T-helper 17 cell (primary cell): ENCODE data around the gene TMEM176B. TPM values are rescaled to one million over a fixed set of nuclear protein-coding genes. Genes with fewer than 3 reads are reported as not detected.
"Not testable (repeated sequence)": the region's sequence is repeated elsewhere in the genome, so short reads cannot be mapped to it uniquely, and the experiment has no call there.

ENCODE experiments used
- ATAC-seq: fragments of 150-1000 bp; cut with Tn5 transposase; 2 replicates; pipeline ENCODE4 v1.10.0; 2021; ENCODE audit warnings: mild to moderate bottlenecking, moderate library complexity
- DNase-seq, 3 donors: peaks; one replicate each; pipeline versions ENCODE4 v3.0.0 to v3.0.0-alpha.2; 2020 to 2021
- H3K9me3 ChIP-seq: one replicate; pipeline ENCODE4 v1.7.0; 2013; ENCODE audit warnings: low read length, mild to moderate bottlenecking; ENCODE audit not compliant: control insufficient read depth, poor library complexity, severe bottlenecking
- H3K27ac Mint-ChIP-seq: one replicate; pipeline ENCODE4 v1.8.0; 2022; ENCODE audit warnings: mild to moderate bottlenecking, moderate library complexity, mixed read lengths
- H3K27me3 Mint-ChIP-seq: one replicate; pipeline ENCODE4 v1.8.0; 2022; ENCODE audit warnings: mixed read lengths
- H3K36me3 Mint-ChIP-seq: one replicate; pipeline ENCODE4 v1.8.0; 2022; ENCODE audit warnings: low read depth, mixed read lengths
- H3K4me1 Mint-ChIP-seq: one replicate; pipeline ENCODE4 v1.8.0; 2022; ENCODE audit warnings: mild to moderate bottlenecking, mixed read lengths
- H3K4me3 Mint-ChIP-seq: one replicate; pipeline ENCODE4 v1.8.0; 2022; ENCODE audit warnings: mild to moderate bottlenecking, moderate library complexity, mixed read lengths
- total RNA-seq, 4 donors: library from RNA in 2 of 4; stranded (reverse) in 2 of 4; gene quantifications; one replicate each; pipeline ENCODE4 v1.2.3 and lab custom pipeline; 2022 to 2026

The TMEM176B gene
- total RNA-seq, 2 donors from 2014 or later: not detected

DNA sequence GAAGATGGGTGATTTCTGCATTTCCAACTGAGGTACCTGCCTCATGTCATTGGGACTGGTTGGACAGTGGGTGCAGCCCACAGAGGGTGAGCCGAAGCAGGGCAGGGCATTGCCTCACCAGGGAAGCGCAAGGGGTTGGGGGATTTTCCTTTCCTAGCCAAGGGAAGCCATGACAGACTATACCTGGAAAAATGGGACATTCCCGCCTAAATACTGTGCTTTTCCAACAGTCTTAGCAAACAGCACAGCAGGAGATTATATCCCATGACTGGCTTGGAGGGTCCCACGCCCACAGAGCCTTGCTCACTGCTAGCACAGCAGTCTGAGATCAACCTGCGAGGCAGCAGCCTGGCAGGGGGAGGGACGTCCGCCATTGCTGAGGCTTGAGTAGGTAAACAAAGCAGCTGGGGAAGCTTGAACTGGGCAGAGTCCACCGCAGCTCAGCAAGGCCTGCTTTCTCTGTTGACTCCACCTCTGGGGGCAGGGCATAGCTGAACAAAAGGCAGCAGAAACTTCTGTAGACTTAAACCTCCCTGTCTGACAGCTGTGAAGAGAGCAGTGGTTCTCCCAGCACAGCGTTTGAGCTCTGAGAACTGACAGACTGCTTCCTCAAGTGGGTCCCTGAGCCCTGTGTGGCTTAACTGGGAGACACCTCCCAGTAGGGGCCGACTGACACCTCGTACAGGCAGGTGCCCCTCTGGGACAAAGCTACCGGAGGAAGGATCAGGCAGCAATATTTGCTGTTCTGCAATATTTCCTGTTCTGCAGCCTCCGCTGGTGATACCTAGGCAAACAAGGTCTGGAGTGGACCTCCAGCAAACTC is 7.7 kb upstream of the TMEM176B start:
- H3K9me3 ChIP-seq, H3K27ac Mint-ChIP-seq, H3K36me3 Mint-ChIP-seq, ATAC-seq, H3K4me3 Mint-ChIP-seq, DNase-seq, H3K4me1 Mint-ChIP-seq: not testable (repeated sequence)
- peaks cover 37% of the 10 kb centered on the region for H3K27me3 Mint-ChIP-seq

- peaks cover 2% of the 10 kb centered on the region for H3K4me1 Mint-ChIP-seq
- H3K9me3 ChIP-seq: peaks cover 5% of the 10 kb centered on the region
- peaks cover 2% of the 10 kb centered on the region for H3K36me3 Mint-ChIP-seq
- H3K4me3 Mint-ChIP-seq: no peak overlapping the region
- DNase-seq (no peak), ATAC-seq (no peak)
- H3K27ac Mint-ChIP-seq: no peak overlapping the region
- H3K27me3 Mint-ChIP-seq: peaks cover 46% of the 10 kb centered on the region
Observed at GRCh38 chr7:150806863-150807262, 6.7 kb upstream of the TMEM176B start.

GRCh38 chr7:150806454-150806853 is 6.3 kb upstream of the TMEM176B start:
- DNase-seq (no peak), ATAC-seq (no peak)
- H3K9me3 ChIP-seq: peaks cover 5% of the 10 kb centered on the region
- Mint-ChIP-seq H3K27ac (no peak overlapping the region), H3K4me3 (no peak overlapping the region), H3K36me3 (peaks cover 3% of the 10 kb centered on the region), H3K27me3 (peaks cover 46% of the 10 kb centered on the region), H3K4me1 (peaks cover 4% of the 10 kb centered on the region)

DNA sequence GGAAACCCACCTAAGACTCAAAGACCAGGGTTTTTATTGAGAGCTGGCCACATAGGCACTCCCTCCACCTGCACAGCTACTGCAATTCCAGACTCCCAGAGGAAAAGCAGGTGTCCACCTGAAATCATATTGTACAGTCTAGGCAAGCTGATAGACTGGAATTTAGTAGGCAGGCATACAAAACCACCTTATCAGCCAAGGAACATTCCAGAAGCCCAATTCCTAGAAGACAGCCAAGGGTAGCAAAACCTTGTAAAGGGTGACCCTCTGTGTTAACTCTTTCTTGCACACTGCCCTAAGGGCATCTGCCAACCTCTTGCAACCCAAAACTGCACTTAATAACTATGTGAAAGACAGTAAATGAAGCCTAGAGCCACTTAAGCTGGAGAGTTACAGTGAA is 5.7 kb upstream of the TMEM176B start:
- H3K9me3 ChIP-seq: peaks cover 5% of the 10 kb centered on the region
- Mint-ChIP-seq H3K4me1 (peaks cover 6% of the 10 kb centered on the region), H3K4me3 (no peak overlapping the region), H3K27ac (no peak overlapping the region), H3K27me3 (peaks cover 44% of the 10 kb centered on the region), H3K36me3 (peaks cover 3% of the 10 kb centered on the region)
- ATAC-seq: no peak
- DNase-seq: no peak

- peaks cover 34% of the 10 kb centered on the region for H3K27me3 Mint-ChIP-seq
- H3K27ac Mint-ChIP-seq: no peak overlapping the region
- no peak overlapping the region for H3K4me3 Mint-ChIP-seq
- ATAC-seq: no peak
- H3K9me3 ChIP-seq: peaks cover 5% of the 10 kb centered on the region
- peaks cover 3% of the 10 kb centered on the region for H3K36me3 Mint-ChIP-seq
- H3K4me1 Mint-ChIP-seq: peaks cover 6% of the 10 kb centered on the region
- DNase-seq: no peak
Observed at GRCh38 chr7:150804802-150805201, 4.6 kb upstream of the TMEM176B start.

DNA sequence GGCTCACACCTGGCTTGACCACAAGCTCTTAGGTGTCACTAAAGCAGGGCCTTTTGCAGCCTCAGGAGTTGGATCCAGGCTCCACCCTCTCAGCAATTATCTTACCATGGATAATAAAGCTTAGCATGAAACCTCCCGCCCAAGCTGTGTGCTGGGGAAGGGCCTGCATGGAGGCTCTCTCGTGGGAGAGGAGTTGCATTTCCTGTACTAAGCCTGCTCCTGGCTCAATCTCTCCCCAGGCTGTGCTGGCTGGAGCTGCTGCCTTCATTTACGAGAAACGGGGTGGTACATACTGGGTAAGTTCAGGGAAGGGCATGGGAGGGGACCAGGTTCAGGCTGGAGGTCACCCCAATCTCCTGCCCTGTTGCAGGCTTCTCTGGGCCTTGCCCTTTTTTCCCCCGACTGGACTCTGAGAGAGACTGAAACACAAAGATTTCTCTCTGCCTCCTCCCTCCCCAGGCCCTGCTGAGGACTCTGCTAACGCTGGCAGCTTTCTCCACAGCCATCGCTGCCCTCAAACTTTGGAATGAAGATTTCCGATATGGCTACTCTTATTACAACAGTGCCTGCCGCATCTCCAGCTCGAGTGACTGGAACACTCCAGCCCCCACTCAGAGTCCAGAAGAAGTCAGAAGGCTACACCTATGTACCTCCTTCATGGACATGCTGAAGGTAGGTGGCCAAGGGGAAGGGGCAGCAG is 3.1 kb upstream of the TMEM176B start:
- Mint-ChIP-seq H3K4me3 (no peak overlapping the region), H3K27me3 (peaks cover 41% of the 10 kb centered on the region), H3K27ac (no peak overlapping the region), H3K4me1 (peaks cover 10% of the 10 kb centered on the region), H3K36me3 (peaks cover 3% of the 10 kb centered on the region)
- DNase-seq: no peak
- H3K9me3 ChIP-seq: peaks cover 5% of the 10 kb centered on the region
- no peak for ATAC-seq

- H3K27me3 Mint-ChIP-seq: peaks cover 45% of the 10 kb centered on the region
- DNase-seq (no peak), ATAC-seq (no peak)
- H3K9me3 ChIP-seq: peaks cover 5% of the 10 kb centered on the region
- peaks cover 4% of the 10 kb centered on the region for H3K36me3 Mint-ChIP-seq
- H3K4me3 Mint-ChIP-seq: peak overlapping the region; percentile 79
- peaks cover 10% of the 10 kb centered on the region for H3K4me1 Mint-ChIP-seq
- H3K27ac Mint-ChIP-seq: no peak overlapping the region
Observed at GRCh38 chr7:150801946-150802771, 2.0 kb upstream of the TMEM176B start.

GRCh38 chr7:150801242-150801945 is 1.2 kb upstream of the TMEM176B start:
- Mint-ChIP-seq H3K4me1 (peaks cover 10% of the 10 kb centered on the region), H3K27ac (no peak overlapping the region), H3K4me3 (peak overlapping the region; percentile 79), H3K36me3 (peaks cover 6% of the 10 kb centered on the region), H3K27me3 (peaks cover 48% of the 10 kb centered on the region)
- peaks cover 5% of the 10 kb centered on the region for H3K9me3 ChIP-seq
- no peak for DNase-seq
- no peak for ATAC-seq

DNA sequence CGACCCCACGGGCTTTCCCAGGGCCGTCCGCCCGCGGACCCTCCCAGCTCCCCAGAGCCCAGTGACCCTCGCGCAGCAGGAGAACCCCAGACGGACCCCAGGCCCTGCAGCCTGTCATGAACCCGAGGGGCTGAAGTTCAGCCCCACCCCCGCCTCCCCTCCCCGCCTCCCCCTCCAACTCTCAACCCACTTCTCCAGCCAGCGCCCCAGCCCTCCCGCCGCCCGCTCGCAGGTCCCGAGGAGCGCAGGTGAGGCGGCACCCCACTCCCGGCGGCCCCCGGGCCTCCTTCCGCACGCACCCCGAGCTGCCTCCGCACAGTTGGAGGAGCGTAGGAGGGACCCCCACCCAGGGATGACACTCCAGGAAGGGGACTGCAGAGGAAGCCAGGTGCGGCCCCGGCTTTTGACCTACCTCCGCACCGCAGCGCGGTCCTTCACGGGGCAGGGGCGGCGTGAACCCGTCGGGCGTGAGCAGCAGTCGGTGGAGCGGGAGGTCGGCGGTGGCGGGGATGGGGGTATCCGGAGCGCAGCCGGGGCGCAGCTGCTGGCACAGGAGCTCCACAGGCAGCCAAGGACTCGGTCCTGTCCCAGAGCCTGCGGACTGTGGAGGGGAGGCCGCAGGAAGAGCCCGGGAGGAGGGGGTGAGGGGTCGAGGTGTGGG is 547 bp upstream of the TMEM176B start, which contains the start of gene TMEM176A:
TSS of gene TMEM176A (plus strand) at position 189 of the 661 bp plus-strand sequence. CDS start 782 bp downstream, outside the sequence.
- Mint-ChIP-seq H3K36me3 (peaks cover 6% of the 10 kb centered on the region), H3K4me3 (peak within 1 kb of the TSS; percentile 79), H3K27me3 (peaks cover 48% of the 10 kb centered on the region), H3K27ac (peak within 1 kb of the TSS; percentile 16), H3K4me1 (peaks cover 10% of the 10 kb centered on the region)
- DNase-seq (no peak), ATAC-seq (peak; percentile 56)
- peaks cover 4% of the 10 kb centered on the region for H3K9me3 ChIP-seq

- peaks cover 39% of the 10 kb centered on the region for H3K27me3 Mint-ChIP-seq
- H3K9me3 ChIP-seq: no peaks in the 10 kb centered on the region
- H3K36me3 Mint-ChIP-seq: peaks cover 6% of the 10 kb centered on the region
- peaks cover 10% of the 10 kb centered on the region for H3K4me1 Mint-ChIP-seq
- ATAC-seq (no peak), DNase-seq (no peak)
- H3K4me3 Mint-ChIP-seq: peak overlapping the region; percentile 73
- peak overlapping the region; percentile 16 for H3K27ac Mint-ChIP-seq
Observed at GRCh38 chr7:150799156-150799555, 1.0 kb downstream of the TMEM176B start.

GRCh38 chr7:150797661-150798060 is 2.5 kb downstream of the TMEM176B start:
- peaks cover 6% of the 10 kb centered on the region for H3K36me3 Mint-ChIP-seq
- ATAC-seq: no peak
- no peak for DNase-seq
- H3K9me3 ChIP-seq: no peaks in the 10 kb centered on the region
- no peak overlapping the region for H3K4me3 Mint-ChIP-seq
- H3K4me1 Mint-ChIP-seq: peaks cover 10% of the 10 kb centered on the region
- peaks cover 37% of the 10 kb centered on the region for H3K27me3 Mint-ChIP-seq
- H3K27ac Mint-ChIP-seq: no peak overlapping the region

GRCh38 chr7:150793569-150794238 is 6.5 kb downstream of the TMEM176B start:
- no peak overlapping the region for H3K4me3 Mint-ChIP-seq
- H3K36me3 Mint-ChIP-seq: peaks cover 5% of the 10 kb centered on the region
- H3K27me3 Mint-ChIP-seq: peaks cover 18% of the 10 kb centered on the region
- peaks cover 2% of the 10 kb centered on the region for H3K4me1 Mint-ChIP-seq
- H3K9me3 ChIP-seq: no peaks in the 10 kb centered on the region
- no peak overlapping the region for H3K27ac Mint-ChIP-seq
- DNase-seq (no peak), ATAC-seq (no peak)
